Measurements from ENCODE around the gene MTIF2.
"Not testable (repeated sequence)": the region's sequence is repeated elsewhere in the genome, so short reads cannot be mapped to it uniquely, and the experiment has no call there.

Gene MTIF2

DNA sequence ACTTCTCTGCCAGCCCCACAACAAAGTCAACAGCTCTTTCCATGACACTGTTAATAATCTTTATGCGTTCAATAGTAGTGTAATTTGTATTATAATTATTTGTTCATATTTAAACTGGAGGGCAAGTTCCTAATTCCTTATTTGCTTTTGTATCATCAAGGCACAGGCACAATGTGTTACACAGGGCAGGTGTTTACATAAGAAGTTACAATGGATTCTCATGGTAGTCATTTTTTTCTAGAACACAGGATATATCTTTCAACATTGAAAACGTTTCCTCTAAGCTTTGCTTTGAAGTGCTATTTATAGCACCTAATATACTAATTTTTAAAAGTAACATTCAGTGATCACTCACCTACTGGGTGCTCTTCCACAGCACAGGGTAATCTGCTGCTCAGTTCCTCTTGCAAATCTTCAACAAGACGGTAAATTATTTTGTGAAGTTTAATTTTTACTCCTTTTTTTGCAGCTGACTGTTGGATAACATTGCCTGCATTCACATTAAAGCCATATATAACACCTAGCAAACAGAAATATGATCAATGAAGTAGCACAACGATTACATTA, 29.3 kb downstream of the MTIF2 start:
- DNase-seq, result no peak

DNA sequence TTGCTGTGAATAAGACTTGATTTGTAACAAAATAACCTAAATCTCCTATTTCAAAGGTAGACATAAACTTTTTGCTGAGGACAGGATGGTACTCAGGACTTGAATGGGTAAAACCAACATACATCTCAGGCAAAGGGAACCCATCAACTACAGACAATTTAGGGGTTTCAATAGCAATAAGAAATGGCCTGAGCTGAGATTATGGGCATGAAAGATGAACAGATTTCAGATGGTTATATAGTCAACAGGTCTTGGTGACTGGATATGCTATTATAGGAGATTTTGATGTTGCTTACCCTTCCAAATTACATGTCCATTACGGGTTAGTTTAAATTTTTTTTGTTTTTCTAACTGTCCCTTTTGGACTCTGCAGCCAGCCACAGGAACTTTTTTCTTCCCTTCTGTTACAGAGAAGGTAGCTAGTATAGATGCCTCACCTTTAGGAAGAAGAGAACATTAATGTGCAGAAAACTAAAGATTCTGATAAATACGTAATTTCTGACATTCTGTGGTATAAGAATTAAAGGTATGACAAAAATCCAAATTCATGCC, 32.0 kb downstream of the MTIF2 start:
- no peak for DNase-seq

DNA sequence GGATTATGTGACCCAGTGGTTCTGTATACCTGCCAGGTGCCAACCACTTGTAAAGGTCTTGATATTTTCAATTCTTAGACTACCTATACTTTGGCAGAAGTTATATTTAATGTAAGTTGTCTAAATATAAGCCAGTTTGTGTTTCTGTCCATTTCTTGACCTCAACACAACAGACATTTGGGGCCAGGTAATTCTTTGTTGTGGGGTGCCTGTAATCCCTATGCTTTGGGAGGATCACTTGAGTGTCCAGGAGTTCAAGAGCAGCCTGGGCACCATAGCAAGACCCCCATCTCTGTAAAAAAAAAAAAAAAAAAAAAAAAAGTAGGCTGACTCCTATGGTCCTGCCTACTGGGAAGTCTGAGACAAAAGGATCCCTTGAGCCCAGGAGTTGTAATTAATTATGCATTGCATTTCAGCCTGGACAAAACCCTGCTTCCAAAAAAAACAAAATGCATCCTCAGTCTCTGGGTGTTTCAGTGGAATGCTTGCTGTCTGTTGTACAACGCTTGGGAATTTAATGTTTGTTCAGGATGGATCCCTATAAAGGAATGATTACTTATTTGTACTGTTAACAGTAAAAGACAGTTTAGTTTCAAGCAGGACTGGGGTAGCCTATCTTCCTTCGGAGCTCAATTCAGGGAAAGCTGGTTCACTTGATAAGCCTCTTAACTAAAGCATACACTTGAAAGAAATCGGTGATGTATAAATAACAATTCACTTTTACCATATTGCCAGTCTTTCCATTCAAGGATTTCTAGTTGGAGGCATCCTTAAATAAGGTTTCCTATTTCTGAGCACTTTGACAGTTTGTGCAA, 33.1 kb downstream of the MTIF2 start:
- no peak for DNase-seq

DNA sequence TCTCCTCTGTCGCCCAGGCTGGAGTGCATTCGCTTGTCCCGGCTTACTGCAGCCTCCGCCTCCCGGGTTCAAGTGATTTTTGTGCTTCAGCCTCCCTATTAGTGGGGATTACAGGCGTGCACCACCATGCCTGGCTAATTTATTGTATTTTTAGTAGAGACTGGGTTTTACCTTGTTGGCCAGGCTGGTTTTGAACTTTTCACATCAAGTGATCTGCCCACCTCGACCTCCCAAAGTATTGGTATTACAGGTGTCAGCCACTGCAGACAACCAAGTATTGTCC, 35.4 kb downstream of the MTIF2 start:
- DNase-seq, result no peak

DNA sequence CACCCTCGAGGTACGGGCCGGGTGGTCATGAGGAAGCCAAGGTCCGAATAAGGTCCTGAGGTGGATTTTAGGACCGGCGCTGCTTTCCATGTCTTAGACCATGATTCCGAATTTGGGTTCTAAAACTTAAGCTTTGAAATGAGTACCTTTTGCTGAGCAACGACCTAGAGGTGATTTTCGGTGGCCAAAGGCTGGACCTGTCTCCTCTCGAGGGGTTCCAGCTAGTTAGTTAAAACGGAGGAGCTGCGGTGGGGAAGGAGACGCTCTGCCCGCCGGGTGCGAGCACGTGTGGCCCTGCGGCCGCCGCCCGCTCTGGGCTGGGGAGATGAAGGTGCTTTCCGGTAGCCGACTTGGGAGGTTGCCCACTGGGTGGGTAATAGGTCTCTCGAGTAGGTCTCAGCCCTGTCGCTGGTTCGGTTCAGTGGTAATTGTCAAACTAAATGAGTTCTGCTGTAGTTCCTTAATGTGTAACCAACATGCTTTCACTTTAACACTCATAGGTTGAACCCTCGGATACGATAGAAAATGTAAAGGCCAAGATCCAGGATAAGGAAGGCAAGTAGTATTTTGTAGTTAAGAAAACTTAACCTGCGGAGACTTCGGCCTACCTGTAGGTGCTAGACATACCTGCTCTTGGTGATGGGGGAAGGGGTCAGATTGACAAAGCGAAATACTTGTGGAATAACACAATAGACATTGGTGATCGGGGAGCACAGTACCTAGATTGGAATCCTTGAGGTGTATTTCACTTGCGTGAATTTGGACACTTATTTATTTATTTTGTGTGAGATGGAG, 36.0 kb downstream of the MTIF2 start:
- DNase-seq, result peak; percentile 54

DNA sequence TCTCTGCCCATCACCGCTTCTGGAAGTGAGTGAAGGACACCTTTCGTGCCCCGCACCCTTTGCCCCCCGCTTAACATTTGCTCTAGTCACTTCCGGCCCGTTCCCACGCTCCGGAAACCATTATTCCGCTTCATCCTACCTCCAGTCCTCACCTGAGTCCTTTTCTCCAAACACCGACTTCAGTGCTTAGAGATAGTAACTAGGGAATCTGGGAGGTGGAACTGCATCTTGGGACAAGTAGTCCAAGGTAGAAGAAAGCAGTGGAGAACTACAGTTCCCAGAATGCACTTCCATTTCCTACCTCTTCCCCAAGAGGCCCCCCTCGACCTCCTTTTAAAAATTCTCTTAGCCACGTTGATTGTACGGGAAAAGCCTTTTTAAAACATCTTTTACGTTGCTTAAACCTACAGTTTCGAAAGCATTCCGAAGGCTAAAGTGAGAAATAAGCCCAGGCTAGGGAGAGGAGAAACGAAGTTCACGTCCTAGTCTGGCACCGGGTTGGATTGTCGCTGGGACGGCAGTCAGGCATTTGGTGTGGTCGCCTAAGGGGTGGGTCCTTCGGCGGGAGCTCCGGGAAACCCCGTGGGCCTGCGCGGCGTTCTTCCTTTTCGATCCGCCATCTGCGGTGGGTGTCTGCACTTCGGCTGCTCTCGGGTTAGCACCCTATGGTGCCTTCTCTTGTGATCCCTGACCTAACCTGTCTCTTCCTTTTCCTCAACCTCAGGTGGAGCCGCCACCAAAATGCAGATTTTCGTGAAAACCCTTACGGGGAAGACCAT, 36.8 kb downstream of the MTIF2 start, which contains the start of the genes CLHC1 and RPS27A:
CLHC1 (minus strand) TSS at position 210 of the 779 bp plus-strand sequence. CDS start 9,882 bp downstream, outside the sequence.
RPS27A (plus strand) TSS at position 605 of the 779 bp plus-strand sequence; CDS start at position 742, 137 bp downstream.
- DNase-seq, result peak; percentile 95

DNA sequence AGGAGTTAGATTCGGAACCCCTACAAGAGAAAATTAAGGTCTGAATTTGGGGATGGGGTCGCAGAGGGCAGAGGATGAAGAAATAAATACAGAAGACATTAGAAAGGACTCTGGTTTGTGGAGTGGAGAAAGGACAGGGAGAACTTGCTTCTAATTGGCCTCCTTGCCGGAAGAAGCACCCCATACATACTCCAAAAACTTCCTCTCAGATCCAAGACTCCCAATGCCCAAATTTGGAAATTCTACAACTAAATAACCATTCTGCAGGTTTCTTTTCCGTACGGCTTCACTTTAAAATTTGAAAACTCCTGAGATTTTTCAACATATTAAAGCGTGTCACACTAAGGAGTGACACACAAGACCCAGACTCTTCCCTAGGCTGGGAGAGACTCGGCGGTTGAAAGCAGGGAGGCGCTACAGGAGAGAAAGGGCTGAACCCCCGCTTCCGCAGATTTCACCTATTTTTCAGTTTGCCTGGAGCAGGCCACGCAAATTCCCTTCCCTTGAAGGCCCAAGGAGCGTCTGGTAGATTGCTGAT, 37.4 kb downstream of the MTIF2 start:
- no peak for DNase-seq

DNA sequence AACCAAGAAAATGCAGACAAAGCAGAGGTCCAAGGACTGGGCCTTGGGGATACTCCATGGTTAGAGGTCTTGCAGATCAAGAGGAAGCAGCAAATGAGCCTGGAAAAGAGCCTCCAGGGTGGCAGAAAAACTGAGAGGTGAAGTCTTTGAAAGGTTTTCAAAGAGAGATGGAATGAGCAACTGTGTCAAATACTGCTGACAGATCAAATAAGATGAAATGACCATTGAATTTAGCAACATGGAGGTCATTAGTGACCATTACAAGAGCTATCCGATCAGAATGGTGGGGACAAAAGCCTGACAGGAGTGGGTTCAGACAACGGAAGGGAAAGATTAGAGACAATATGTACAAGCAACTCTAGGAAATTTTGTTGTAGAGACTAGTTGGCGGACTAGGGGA, 38.5 kb downstream of the MTIF2 start:
- DNase-seq, result no peak

DNA sequence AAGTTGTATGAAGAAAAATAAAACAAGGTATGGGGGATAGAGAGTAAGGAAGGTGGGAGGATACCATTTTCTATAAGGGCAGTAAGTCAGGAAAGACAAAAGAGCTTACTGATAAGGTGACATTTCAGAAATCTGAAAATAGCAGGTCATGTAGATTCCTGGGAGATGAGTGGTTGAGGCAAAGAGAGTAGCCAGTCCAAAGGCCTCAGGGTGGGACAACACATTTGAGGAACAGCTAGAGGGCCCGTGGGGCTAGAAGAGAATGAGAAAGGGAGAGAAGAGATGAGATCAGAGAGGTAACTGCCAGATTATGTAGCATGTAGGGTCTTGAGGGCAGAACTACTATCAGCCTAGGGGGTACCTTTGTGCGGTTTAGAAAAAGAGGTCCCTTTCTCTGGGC, 39.8 kb downstream of the MTIF2 start:
- DNase-seq, result no peak

DNA sequence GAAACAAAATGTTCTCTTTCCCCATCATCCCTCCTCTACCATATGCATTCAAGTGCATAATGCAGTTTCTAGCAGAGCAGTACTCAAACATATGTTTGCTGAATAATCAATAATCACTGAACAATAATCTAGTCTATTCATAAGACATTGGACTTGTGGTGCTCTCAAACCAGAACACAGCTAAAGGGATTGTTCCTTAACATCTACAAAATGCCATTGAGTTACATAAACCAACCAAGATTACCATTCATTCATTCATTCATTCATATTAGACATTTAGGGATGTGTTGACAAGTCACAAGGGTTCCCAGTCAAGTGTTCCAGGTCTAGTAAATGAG, 40.8 kb downstream of the MTIF2 start:
- DNase-seq, result no peak

DNA sequence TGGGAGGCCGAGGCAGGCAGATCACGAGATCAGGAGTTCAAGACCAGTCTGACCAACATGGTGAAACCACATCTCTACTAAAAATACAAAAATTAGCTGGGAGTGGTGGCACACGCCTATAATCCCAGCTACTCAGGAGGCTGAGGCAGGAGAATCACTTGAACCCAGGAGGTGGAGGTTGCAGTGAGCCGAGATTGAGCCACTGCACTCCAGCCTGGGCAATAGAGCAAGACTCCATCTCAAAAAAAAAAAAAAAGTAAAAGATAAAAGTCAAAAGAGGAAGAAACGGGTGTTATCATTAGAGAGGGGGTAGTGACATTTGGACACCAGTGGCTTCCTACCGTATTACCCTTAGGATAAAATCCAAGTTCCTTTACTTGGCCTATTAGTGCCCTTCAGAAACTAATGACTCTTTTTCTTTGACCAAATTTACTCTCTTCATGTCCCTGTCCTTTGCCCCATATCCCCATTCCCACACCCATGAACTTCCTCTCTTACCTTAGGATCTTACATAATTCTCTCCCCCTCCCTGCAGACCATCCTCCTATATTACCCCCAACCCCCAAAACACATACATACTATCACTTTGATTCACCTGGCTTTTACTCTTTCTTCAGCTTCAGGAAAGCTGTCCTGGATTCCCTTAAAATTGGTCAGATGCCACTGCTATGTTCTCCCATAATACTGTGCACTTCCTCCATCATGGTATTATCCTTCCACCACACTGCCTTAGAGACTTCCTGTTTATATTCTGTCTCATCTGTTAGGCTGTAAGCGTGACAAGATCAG, 41.4 kb downstream of the MTIF2 start:
- DNase-seq, result not testable (repeated sequence)

DNA sequence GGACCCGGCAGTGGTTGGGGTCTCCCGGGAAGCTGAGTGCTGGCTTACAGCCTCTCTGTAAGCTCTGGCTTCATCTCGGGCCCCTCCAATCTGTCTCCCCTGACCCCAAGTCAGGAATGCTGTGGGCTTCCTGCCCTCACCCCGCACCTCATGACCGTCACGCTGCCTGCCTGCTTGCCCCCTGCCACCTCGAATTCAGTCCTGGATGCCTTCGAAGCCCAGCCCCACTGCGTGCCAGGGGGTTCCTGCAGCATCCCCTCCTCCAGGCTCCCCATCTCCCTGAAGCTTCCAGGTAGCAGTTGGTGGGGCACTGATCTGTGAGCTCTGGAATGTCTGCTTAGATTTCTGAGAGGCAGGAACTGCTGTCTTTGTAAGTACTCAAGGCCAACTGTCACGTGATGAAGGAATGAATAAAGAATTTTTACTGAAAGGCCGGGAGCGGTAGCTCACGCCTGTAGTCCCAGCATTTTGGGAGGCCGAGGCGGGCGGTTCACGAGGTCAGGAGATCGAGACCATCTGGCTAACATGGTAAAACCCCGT, 43.5 kb downstream of the MTIF2 start:
- DNase-seq, result no peak

DNA sequence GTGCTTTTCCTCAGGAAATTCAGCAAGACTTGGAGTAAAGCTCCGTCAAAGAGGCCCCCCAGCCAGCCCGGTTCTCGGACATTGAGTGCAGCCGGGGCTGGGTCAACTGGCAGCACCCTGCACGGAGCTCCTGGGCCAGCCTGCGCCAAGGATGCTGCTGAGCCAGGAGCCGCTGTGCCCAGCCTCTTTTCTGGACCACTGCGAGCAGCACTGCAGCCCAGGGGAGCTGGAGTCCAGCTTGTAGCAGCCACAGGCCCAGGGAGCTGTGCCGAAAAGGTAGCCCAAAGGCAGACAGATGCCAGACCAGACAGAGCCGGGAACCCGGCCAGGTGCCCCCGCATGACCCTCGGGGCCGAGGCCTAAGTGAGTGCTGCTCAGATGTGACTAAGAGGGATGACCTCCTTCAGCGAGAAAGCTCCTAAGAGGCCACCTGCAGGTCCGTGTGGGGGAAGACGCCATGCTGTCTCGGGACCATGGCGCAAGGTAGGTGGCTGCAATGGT, 44.2 kb downstream of the MTIF2 start:
- no peak for DNase-seq

DNA sequence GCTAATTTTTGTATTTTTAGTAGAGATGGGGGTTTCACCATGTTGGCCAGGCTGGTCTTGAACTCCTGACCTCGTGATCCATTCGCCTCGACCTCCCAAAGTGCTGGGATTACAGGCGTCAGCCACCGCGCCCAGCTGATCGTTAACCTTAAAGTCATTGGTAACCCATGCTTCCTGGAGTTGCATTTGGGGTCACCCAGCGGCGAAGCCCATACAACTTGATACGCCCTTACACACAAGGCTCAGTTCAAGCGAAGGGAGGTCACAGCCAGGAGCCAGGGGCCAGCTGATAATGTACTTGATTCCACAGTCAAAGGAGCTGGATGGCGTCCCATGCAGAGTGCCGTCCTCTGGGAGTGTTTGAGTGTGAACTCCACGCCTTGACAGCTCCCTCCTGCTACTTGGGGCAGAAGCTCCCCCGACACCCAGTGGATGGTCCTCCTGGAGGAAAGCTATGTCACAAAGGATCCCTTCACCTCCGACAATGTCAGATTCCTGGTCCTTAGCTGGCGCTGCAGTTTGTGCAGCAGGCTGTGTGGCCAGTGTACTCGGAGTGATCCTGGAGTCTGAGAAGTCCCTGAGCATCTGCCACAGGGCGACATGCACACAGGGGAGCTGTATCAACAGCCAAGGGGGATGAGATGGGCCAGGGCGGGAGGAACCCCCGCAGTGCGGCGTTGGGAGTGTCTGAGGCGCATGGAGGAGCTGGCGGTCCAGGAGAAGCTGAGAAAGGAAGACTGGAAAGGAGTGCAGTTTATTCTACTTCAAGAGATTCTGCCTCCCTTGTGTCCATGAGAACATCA, 44.9 kb downstream of the MTIF2 start:
- no peak for DNase-seq

DNA sequence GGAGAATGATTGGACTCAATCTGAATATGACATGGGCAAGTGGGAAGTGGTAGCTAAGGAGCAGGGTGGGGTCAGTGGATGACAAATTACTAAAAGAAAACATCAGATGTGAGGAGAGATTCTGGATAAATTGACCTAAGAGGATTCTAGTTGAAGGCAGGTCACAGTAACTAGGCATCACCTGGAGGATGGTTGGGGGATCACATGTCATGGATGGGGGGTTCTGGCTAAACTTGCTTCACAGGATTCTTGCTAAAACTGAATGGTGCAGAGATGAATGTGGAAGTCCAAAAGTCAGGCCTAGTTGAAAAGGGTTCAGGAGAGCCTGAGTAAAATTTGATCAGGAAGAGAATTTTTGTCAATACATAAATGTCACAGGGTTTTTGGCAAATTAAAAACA, 55.2 kb downstream of the MTIF2 start:
- DNase-seq, result no peak

DNA sequence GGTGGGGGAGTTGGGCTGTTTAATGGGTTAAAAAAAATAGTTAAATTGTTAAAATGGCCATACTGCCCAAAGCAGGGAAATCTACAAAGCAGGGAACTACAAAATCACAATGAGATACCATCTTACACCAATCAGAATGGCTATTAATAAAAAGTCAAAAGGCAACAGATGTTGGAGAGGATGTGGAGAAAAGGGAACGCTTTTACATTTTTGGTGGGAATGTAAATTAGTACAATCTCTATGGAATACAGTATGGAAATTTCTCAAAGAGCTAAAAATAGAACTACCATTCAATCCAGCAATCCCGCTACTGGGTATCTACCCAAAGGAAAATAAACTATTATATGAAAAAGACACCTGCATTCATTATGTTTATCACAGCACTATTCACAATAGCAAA, 64.1 kb downstream of the MTIF2 start:
- no peak for DNase-seq

DNA sequence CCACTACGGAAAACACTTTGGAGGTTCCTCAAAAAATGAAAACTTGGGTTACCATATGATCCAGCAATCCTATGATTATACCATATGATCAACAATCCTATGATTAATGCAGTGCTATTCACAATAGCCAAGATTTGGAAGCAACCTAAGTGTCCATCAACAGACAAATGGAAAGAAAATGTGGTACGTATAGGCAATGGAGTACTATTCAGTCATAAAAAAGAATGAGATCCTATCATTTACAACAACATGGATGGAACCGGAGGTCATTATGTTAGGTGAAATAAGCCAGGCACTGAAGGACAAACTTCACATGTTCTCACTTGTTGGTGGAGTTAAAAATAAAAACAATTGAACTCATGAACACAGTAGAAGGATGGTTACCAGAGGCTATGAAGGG, 64.5 kb downstream of the MTIF2 start:
- DNase-seq, result no peak

DNA sequence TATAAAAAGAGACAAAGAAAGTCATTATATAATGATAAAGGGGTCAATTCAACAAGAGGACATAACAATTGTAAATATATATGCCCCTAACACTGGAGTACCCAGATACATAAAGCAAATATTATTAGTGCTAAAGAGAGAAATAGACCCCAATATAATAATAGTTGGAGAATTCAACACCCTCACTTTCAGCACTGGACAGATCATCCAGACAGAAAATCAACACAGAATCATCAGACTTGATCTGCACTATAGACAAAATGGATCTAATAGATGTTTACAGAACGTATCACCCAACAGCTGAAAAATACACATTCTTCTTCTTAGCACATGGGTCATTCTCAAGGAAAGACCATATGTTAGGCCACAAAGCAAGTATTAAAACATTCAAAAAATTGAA, 68.6 kb downstream of the MTIF2 start:
- DNase-seq, result no peak

DNA sequence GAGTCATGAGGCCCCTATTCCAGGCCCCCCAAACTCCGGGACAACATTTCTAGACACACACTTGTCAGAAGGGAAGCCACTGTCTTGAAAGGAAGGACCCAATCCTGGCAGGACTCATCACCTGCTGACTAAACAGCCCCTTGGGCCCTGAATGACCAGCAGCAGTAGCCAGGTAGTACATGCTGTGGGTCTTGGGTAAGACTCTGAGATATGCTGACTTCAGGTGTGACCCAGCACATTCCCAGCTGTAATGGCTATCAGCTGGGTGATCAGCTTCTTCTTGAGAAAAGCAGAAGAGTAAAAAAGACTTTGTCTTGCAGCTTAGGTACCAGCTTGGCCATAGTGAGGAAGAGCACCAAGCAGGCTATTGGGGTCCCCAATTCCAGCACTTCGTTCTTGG, 72.5 kb downstream of the MTIF2 start:
- DNase-seq, result no peak

DNA sequence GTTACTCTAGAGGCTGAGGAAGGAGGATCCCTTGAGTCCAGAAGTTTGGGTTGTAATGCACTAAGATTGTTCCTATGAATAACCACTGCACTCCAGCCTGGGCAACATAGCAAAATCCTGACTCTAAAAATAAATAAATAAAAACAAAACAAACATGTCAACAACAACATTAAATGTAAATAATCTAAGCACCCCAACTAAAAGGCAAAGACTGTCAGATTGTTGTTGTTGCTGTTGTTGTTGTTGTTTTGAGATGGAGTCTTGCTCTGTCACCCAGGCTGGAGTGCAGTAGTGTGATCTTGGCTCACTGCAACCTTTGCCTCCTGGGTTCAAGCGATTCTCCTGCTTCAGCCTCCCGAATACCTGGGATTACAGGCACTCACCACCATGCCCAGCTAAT, 77.1 kb downstream of the MTIF2 start:
- not testable (repeated sequence) for DNase-seq
